Measurements from ENCODE around the gene CYB561.

- TF ChIP-seq CTCF (IDR thresholded peaks at IDR 0.05) (no peak), EZH2 (IDR thresholded peaks at IDR 0.05; ENCODE audit: borderline replicate concordance, insufficient read depth, low read depth, low read length, poor library complexity, severe bottlenecking) (no peak)
Observed at GRCh38 chr17:63445065-63445464, 1.0 kb downstream of the CYB561 start.
